Effector memory CD8-positive, alpha-beta T cell (primary cell): Measurements from ENCODE around the gene FOXD2.

ENCODE experiments used
- ATAC-seq: fragments of 150-1000 bp; cut with Tn5 transposase; replicated peaks from 2 replicates; pipeline ENCODE4 v1.10.0; 2021; ENCODE audit warnings: mild to moderate bottlenecking, moderate library complexity
- DNase-seq, 3 experiments: peaks; one replicate each; pipeline ENCODE4 v3.0.0; 2021
- H3K27ac Mint-ChIP-seq, 2 donors: one replicate each; pipeline ENCODE4 v1.8.0; 2022; ENCODE audit warnings: mild to moderate bottlenecking in 2 of 2, mixed read lengths in 2 of 2, moderate library complexity in 2 of 2
- H3K27me3 Mint-ChIP-seq, 2 donors: one replicate each; pipeline ENCODE4 v1.8.0; 2022; ENCODE audit warnings: mixed read lengths in 2 of 2
- H3K36me3 Mint-ChIP-seq: one replicate; pipeline ENCODE4 v1.8.0; 2022; ENCODE audit warnings: mild to moderate bottlenecking, moderate library complexity, mixed read lengths; ENCODE audit not compliant: insufficient read depth
- H3K4me1 Mint-ChIP-seq, 2 donors: one replicate each; pipeline ENCODE4 v1.8.0; 2022; ENCODE audit warnings: low read depth in 2 of 2, mixed read lengths in 2 of 2
- H3K4me3 Mint-ChIP-seq, 2 donors: one replicate each; pipeline ENCODE4 v1.8.0; 2022; ENCODE audit warnings: mild to moderate bottlenecking in 2 of 2, mixed read lengths in 2 of 2, moderate library complexity in 2 of 2
- H3K9me3 Mint-ChIP-seq, 2 donors: one replicate each; pipeline ENCODE4 v1.8.0; 2022; ENCODE audit warnings: mixed read lengths in 2 of 2

Gene FOXD2

GRCh38 chr1:47423872-47424271 is 14.0 kb upstream of the FOXD2 start:
- ATAC-seq (no peak), DNase-seq (no peak)
- H3K4me1 Mint-ChIP-seq, result peaks cover 0 to 5% of the 10 kb centered on the region in 2 donors
- peaks cover 3% of the 10 kb centered on the region for H3K36me3 Mint-ChIP-seq
- H3K27ac Mint-ChIP-seq, result no peak overlapping the region
- peaks cover 4 to 7% of the 10 kb centered on the region in 2 donors for H3K27me3 Mint-ChIP-seq
- H3K4me3 Mint-ChIP-seq, result no peak overlapping the region
- H3K9me3 Mint-ChIP-seq, result no peaks in the 10 kb centered on the region

- Mint-ChIP-seq H3K4me1 (peaks cover 0 to 5% of the 10 kb centered on the region in 2 donors), H3K36me3 (peaks cover 3% of the 10 kb centered on the region), H3K27ac (no peak overlapping the region), H3K27me3 (peaks cover 0 to under 1% of the 10 kb centered on the region in 2 donors), H3K9me3 (no peaks in the 10 kb centered on the region), H3K4me3 (no peak overlapping the region)
- DNase-seq (no peak), ATAC-seq (no peak)
These were observed 13.4 kb upstream of the FOXD2 start for GRCh38 chr1:47424336-47424982.

- peaks cover 15 to 24% of the 10 kb centered on the region in 2 donors for H3K4me1 Mint-ChIP-seq
- peaks cover 4% of the 10 kb centered on the region for H3K36me3 Mint-ChIP-seq
- ATAC-seq (no peak), DNase-seq (no peak)
- no peaks in the 10 kb centered on the region for H3K27me3 Mint-ChIP-seq
- no peak overlapping the region for H3K27ac Mint-ChIP-seq
- H3K4me3 Mint-ChIP-seq, result no peak overlapping the region
- no peaks in the 10 kb centered on the region for H3K9me3 Mint-ChIP-seq
These were observed 6.3 kb upstream of the FOXD2 start for GRCh38 chr1:47431534-47431933.

GRCh38 chr1:47432071-47433036 is 5.5 kb upstream of the FOXD2 start:
- H3K36me3 Mint-ChIP-seq, result peaks cover 5% of the 10 kb centered on the region
- peak overlapping the region in 1 of 2 donors; percentile 33 for H3K27ac Mint-ChIP-seq
- H3K4me1 Mint-ChIP-seq, result peaks cover 16 to 27% of the 10 kb centered on the region in 2 donors
- H3K4me3 Mint-ChIP-seq, result peak overlapping the region in 1 of 2 donors; percentile 53
- DNase-seq (peak; percentile 27 to 46 (median 44)), ATAC-seq (peak; percentile 27)
- no peaks in the 10 kb centered on the region for H3K9me3 Mint-ChIP-seq
- H3K27me3 Mint-ChIP-seq, result no peaks in the 10 kb centered on the region

GRCh38 chr1:47433037-47433421 is 4.8 kb upstream of the FOXD2 start:
- DNase-seq, result no peak
- ATAC-seq, result no peak
- Mint-ChIP-seq H3K27me3 (no peaks in the 10 kb centered on the region), H3K9me3 (no peaks in the 10 kb centered on the region), H3K36me3 (peaks cover 9% of the 10 kb centered on the region), H3K4me3 (peak overlapping the region; percentile 1 to 53), H3K27ac (peak overlapping the region in 1 of 2 donors; percentile 33), H3K4me1 (peaks cover 13 to 27% of the 10 kb centered on the region in 2 donors)

- Mint-ChIP-seq H3K4me3 (peak overlapping the region in 1 of 2 donors; percentile 1), H3K36me3 (peaks cover 11% of the 10 kb centered on the region), H3K9me3 (no peaks in the 10 kb centered on the region)
These were observed 4.3 kb upstream of the FOXD2 start for GRCh38 chr1:47433477-47434050.

GRCh38 chr1:47434051-47434842 is 3.6 kb upstream of the FOXD2 start:
- ATAC-seq (no peak), DNase-seq (no peak)
- peaks cover 12% of the 10 kb centered on the region for H3K36me3 Mint-ChIP-seq
- peaks cover 13 to 29% of the 10 kb centered on the region in 2 donors for H3K4me1 Mint-ChIP-seq
- H3K9me3 Mint-ChIP-seq, result no peaks in the 10 kb centered on the region
- peak overlapping the region in 1 of 2 donors; percentile 6 for H3K27ac Mint-ChIP-seq
- no peak overlapping the region for H3K4me3 Mint-ChIP-seq
- H3K27me3 Mint-ChIP-seq, result no peaks in the 10 kb centered on the region

More at GRCh38 chr1:47433477-47434050, 4.3 kb upstream of the FOXD2 start:
- peaks cover 13 to 29% of the 10 kb centered on the region in 2 donors for H3K4me1 Mint-ChIP-seq
- ATAC-seq (no peak), DNase-seq (no peak)
- no peaks in the 10 kb centered on the region for H3K27me3 Mint-ChIP-seq
- H3K27ac Mint-ChIP-seq, result no peak overlapping the region

GRCh38 chr1:47435506-47436303 is 2.1 kb upstream of the FOXD2 start:
- peaks cover 13 to 33% of the 10 kb centered on the region in 2 donors for H3K4me1 Mint-ChIP-seq
- no peak overlapping the region for H3K27ac Mint-ChIP-seq

GRCh38 chr1:47436304-47436978 is 1.4 kb upstream of the FOXD2 start:
- peaks cover 19% of the 10 kb centered on the region for H3K36me3 Mint-ChIP-seq
- H3K9me3 Mint-ChIP-seq, result no peaks in the 10 kb centered on the region
- ATAC-seq, result peak; percentile 28
- H3K27me3 Mint-ChIP-seq, result no peaks in the 10 kb centered on the region
- H3K4me1 Mint-ChIP-seq, result peaks cover 13 to 30% of the 10 kb centered on the region in 2 donors
- DNase-seq, result peak; percentile 70 to 83 (median 73)
- H3K27ac Mint-ChIP-seq, result peak overlapping the region; percentile 68 to 92
- H3K4me3 Mint-ChIP-seq, result peak overlapping the region; percentile 96 to 98

More at GRCh38 chr1:47435506-47436303, 2.1 kb upstream of the FOXD2 start:
- H3K4me3 Mint-ChIP-seq, result peak overlapping the region; percentile 96 to 98
- no peaks in the 10 kb centered on the region for H3K27me3 Mint-ChIP-seq
- no peaks in the 10 kb centered on the region for H3K9me3 Mint-ChIP-seq
- no peak for ATAC-seq
- no peak for DNase-seq
- peaks cover 19% of the 10 kb centered on the region for H3K36me3 Mint-ChIP-seq

- H3K27me3 Mint-ChIP-seq, result no peaks in the 10 kb centered on the region
- DNase-seq (peak in 1 of 3 experiments; percentile 11), ATAC-seq (peak; percentile 3)
These were observed 831 bp upstream of the FOXD2 start for GRCh38 chr1:47436979-47437446.

GRCh38 chr1:47438165-47439016 is 547 bp downstream of the FOXD2 start:
- ATAC-seq (peak; percentile 5), DNase-seq (peak; percentile 28 to 51 (median 29))
- no peaks in the 10 kb centered on the region for H3K9me3 Mint-ChIP-seq
- H3K27ac Mint-ChIP-seq, result no peak overlapping the region
- H3K36me3 Mint-ChIP-seq, result peaks cover 19% of the 10 kb centered on the region
- no peaks in the 10 kb centered on the region for H3K27me3 Mint-ChIP-seq
- peak overlapping the region; percentile 80 for H3K4me3 Mint-ChIP-seq
- H3K4me1 Mint-ChIP-seq, result peaks cover 13 to 19% of the 10 kb centered on the region in 2 donors

More at GRCh38 chr1:47436979-47437446, 831 bp upstream of the FOXD2 start:
- Mint-ChIP-seq H3K27ac (peak overlapping the region; percentile 68 to 92), H3K4me1 (peaks cover 13 to 30% of the 10 kb centered on the region in 2 donors), H3K36me3 (peaks cover 19% of the 10 kb centered on the region), H3K9me3 (no peaks in the 10 kb centered on the region), H3K4me3 (peak overlapping the region; percentile 96 to 98)
